ENCODE measurements around the gene TBC1D2B. TPM values are rescaled to one million over a fixed set of nuclear protein-coding genes. Genes with fewer than 3 reads are reported as not detected.
A peak's percentile ranks its signal among the peaks of the same experiment; 100 is the strongest.

Gene TBC1D2B
- total RNA-seq, 1 donor from 2014 or later: 69.3 TPM

- no peaks in the 10 kb centered on the region for H3K9me3 Mint-ChIP-seq (ENCODE audit: unreplicated experiment)
- H3K36me3 Mint-ChIP-seq (ENCODE audit: unreplicated experiment): peaks cover 34% of the 10 kb centered on the region
- DNase-seq (ENCODE audit: extremely low spot score, unreplicated experiment): no peak
- no peak for TF ChIP-seq CTCF (IDR thresholded peaks at IDR 0.05)
- H3K4me3 Mint-ChIP-seq (ENCODE audit: unreplicated experiment): no peak overlapping the region
- H3K27ac Mint-ChIP-seq (ENCODE audit: unreplicated experiment): no peak overlapping the region
- H3K27me3 Mint-ChIP-seq (ENCODE audit: unreplicated experiment): no peaks in the 10 kb centered on the region
- H3K4me1 Mint-ChIP-seq (ENCODE audit: unreplicated experiment): peaks cover 25% of the 10 kb centered on the region
Observed at GRCh38 chr15:78041946-78042345, 35.6 kb downstream of the TBC1D2B start.

DNA sequence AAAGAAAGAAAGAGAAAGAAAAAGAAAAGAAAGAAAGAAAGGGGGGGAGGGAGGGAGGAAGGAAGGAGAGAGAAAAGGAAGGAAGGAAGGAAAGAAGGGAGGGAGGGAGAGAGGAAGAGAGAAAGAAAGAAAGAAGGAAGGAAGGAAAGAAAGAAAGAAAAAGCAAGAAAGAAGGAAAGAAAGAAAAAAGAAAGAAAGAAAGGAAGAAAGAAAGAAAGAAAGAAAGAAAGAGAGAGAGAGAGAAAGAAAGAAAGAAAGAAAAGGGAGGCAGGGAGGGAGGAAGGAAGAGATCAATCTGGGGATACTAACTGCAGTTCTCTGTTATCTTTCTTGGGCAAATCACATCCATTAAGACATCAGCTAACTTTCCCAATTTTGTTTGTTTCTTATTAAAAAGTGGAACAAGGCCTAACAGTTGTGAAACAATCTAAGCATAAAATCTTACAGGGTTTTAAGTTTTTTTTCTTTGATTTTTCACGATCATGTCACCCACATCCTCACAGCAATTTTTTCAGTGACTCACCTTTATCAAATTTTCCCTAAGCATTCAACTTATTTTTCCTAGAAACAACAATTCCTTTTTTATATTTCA lies 36.8 kb downstream of the TBC1D2B start:
- TF ChIP-seq CTCF (IDR thresholded peaks at IDR 0.05): no peak
- Mint-ChIP-seq H3K27me3 (ENCODE audit: unreplicated experiment) (no peaks in the 10 kb centered on the region), H3K4me1 (ENCODE audit: unreplicated experiment) (peaks cover 27% of the 10 kb centered on the region), H3K27ac (ENCODE audit: unreplicated experiment) (no peak overlapping the region), H3K9me3 (ENCODE audit: unreplicated experiment) (no peaks in the 10 kb centered on the region), H3K36me3 (ENCODE audit: unreplicated experiment) (peaks cover 34% of the 10 kb centered on the region), H3K4me3 (ENCODE audit: unreplicated experiment) (no peak overlapping the region)
- DNase-seq (ENCODE audit: extremely low spot score, unreplicated experiment): no peak

GRCh38 chr15:78038585-78039247 lies 38.8 kb downstream of the TBC1D2B start:
- Mint-ChIP-seq H3K4me3 (ENCODE audit: unreplicated experiment) (no peak overlapping the region), H3K9me3 (ENCODE audit: unreplicated experiment) (no peaks in the 10 kb centered on the region), H3K27ac (ENCODE audit: unreplicated experiment) (peak overlapping the region; percentile 54), H3K27me3 (ENCODE audit: unreplicated experiment) (no peaks in the 10 kb centered on the region), H3K4me1 (ENCODE audit: unreplicated experiment) (peaks cover 29% of the 10 kb centered on the region), H3K36me3 (ENCODE audit: unreplicated experiment) (peaks cover 27% of the 10 kb centered on the region)
- DNase-seq (ENCODE audit: extremely low spot score, unreplicated experiment): no peak
- TF ChIP-seq CTCF (IDR thresholded peaks at IDR 0.05): no peak

DNA sequence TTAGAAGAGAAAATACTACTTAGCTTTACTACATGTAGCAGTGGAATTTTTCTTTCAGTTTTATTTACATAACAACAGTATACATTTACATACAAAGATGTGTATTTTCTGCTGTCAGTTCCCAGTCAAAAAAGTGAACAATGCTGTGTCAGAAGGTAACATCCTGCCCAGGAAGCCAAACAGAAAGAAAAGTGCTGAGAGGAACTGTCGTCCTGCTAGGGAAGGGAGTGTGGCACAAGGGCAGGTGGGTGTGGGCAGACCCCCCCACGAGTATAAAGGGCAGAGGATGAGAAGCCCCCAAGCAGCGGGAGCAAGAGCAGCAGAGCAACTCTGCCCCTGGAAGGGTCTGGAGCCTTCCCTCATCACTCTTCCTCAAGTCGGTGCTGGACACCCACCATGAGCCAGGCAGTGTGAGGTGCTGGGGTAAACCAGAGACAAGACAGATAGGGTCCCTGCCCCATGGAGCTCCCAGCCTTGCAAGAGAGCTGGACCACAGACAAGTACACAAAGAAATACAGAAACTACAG lies 39.7 kb downstream of the TBC1D2B start:
- no peak overlapping the region for H3K27ac Mint-ChIP-seq (ENCODE audit: unreplicated experiment)
- peaks cover 29% of the 10 kb centered on the region for H3K4me1 Mint-ChIP-seq (ENCODE audit: unreplicated experiment)
- no peak overlapping the region for H3K4me3 Mint-ChIP-seq (ENCODE audit: unreplicated experiment)
- H3K9me3 Mint-ChIP-seq (ENCODE audit: unreplicated experiment): no peaks in the 10 kb centered on the region
- no peak for DNase-seq (ENCODE audit: extremely low spot score, unreplicated experiment)
- no peak for TF ChIP-seq CTCF (IDR thresholded peaks at IDR 0.05)
- H3K36me3 Mint-ChIP-seq (ENCODE audit: unreplicated experiment): peaks cover 21% of the 10 kb centered on the region
- H3K27me3 Mint-ChIP-seq (ENCODE audit: unreplicated experiment): no peaks in the 10 kb centered on the region

DNA sequence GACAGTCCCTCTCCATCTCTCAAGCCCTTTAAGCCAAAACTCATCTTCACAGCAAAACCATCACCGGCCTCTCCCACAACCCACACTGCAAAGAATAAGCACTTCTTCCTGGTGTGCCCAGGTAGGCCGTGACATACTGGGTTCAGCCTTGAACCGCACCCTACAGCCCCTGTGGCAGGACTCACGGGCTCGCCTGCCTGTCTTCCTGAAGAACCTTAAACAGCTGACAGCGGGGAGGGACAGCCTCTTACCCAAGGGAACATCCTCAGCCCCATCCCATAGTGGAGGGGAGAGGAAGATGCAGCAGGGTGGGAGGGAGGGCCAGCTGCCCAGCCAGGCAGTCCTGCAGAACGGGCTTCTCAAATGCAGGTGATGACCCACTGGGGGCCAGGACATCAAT lies 40.2 kb downstream of the TBC1D2B start:
- Mint-ChIP-seq H3K36me3 (ENCODE audit: unreplicated experiment) (peaks cover 16% of the 10 kb centered on the region), H3K27ac (ENCODE audit: unreplicated experiment) (no peak overlapping the region), H3K27me3 (ENCODE audit: unreplicated experiment) (no peaks in the 10 kb centered on the region), H3K9me3 (ENCODE audit: unreplicated experiment) (no peaks in the 10 kb centered on the region), H3K4me1 (ENCODE audit: unreplicated experiment) (peaks cover 29% of the 10 kb centered on the region), H3K4me3 (ENCODE audit: unreplicated experiment) (no peak overlapping the region)
- no peak for DNase-seq (ENCODE audit: extremely low spot score, unreplicated experiment)
- TF ChIP-seq CTCF (IDR thresholded peaks at IDR 0.05): no peak
